ENCODE measurements around the gene TTLL13. TPM values are rescaled to one million over a fixed set of nuclear protein-coding genes. Genes with fewer than 3 reads are reported as not detected.

TTLL13 gene
- polyA plus RNA-seq, 1 donor, result 0.45 TPM

GRCh38 chr15:90217671-90218394 lies 31.5 kb upstream of the TTLL13 start:
- no peak for DNase-seq

GRCh38 chr15:90219421-90220141 lies 29.8 kb upstream of the TTLL13 start:
- no peak for DNase-seq

GRCh38 chr15:90221246-90221900 lies 28.0 kb upstream of the TTLL13 start:
- DNase-seq, result no peak

- no peak for DNase-seq
Measured at GRCh38 chr15:90222547-90222946, 26.8 kb upstream of the TTLL13 start.

GRCh38 chr15:90223441-90224165 lies 25.8 kb upstream of the TTLL13 start:
- DNase-seq, result no peak

GRCh38 chr15:90225047-90225446 lies 24.3 kb upstream of the TTLL13 start:
- no peak for DNase-seq

GRCh38 chr15:90225504-90226234 lies 23.7 kb upstream of the TTLL13 start:
- no peak for DNase-seq

GRCh38 chr15:90227336-90227735 lies 22.0 kb upstream of the TTLL13 start:
- DNase-seq, result no peak

- no peak for DNase-seq
Measured at GRCh38 chr15:90227816-90228772, 21.3 kb upstream of the TTLL13 start.

GRCh38 chr15:90228960-90229359 lies 20.4 kb upstream of the TTLL13 start:
- DNase-seq, result no peak

- no peak for DNase-seq
Measured at GRCh38 chr15:90230071-90230494, 19.3 kb upstream of the TTLL13 start.

GRCh38 chr15:90230610-90231009 lies 18.7 kb upstream of the TTLL13 start:
- DNase-seq, result no peak

- no peak for DNase-seq
Measured at GRCh38 chr15:90231028-90232017, 18.0 kb upstream of the TTLL13 start.

GRCh38 chr15:90232196-90232595 lies 17.2 kb upstream of the TTLL13 start:
- no peak for DNase-seq

- no peak for DNase-seq
Measured at GRCh38 chr15:90232941-90233386, 16.4 kb upstream of the TTLL13 start.

- peak; percentile 94 for DNase-seq
Measured at GRCh38 chr15:90233387-90234095, 15.8 kb upstream of the TTLL13 start, which contains the start of gene CIB1. Gene CIB1 (minus strand): TSS chr15:90233941. CDS start chr15:90233885, 56 bp downstream.

- no peak for DNase-seq
Measured at GRCh38 chr15:90234096-90234988, 15.0 kb upstream of the TTLL13 start, which contains the start of gene GDPGP1. Gene GDPGP1 (plus strand): TSS chr15:90234209. CDS start chr15:90240909, 6,700 bp downstream.
